AG10803 (cell line): ENCODE results near the gene LPP.

ENCODE experiments used
- DNase-seq: peaks from one replicate; pipeline ENCODE4 v3.0.0; 2010; ENCODE audit warnings: low read depth
- H3K4me3 ChIP-seq: 2 replicates; pipeline ENCODE4 v1.5.1; 2011; ENCODE audit warnings: mild to moderate bottlenecking, low read length, control low read depth
- TF ChIP-seq, protein P1 (sequence below): conservative IDR thresholded peaks from 2 replicates; pipeline ENCODE4 v1.5.1; 2011; ENCODE audit warnings: mild to moderate bottlenecking, low read length, control low read depth, inconsistent platforms

The LPP gene

DNA sequence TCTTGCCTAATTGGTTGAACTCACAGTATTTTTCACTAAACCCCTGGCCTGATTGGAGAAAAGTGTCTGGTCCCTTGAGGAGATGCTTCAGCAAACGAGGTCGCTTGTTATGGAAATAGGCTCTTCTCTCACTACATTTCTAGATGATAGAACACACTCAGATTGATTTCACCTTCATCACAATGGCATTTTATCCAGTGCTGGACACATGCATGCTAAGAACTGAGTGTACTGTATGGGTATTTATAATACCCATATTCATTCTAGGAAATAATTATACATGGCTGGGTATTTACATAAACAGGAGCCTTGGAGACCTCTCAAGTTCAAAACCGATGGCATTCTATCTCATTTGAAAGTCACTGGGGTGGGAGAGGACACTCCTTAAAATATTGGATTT, 444.9 kb downstream of the LPP start:
- TF ChIP-seq, protein P1, sequence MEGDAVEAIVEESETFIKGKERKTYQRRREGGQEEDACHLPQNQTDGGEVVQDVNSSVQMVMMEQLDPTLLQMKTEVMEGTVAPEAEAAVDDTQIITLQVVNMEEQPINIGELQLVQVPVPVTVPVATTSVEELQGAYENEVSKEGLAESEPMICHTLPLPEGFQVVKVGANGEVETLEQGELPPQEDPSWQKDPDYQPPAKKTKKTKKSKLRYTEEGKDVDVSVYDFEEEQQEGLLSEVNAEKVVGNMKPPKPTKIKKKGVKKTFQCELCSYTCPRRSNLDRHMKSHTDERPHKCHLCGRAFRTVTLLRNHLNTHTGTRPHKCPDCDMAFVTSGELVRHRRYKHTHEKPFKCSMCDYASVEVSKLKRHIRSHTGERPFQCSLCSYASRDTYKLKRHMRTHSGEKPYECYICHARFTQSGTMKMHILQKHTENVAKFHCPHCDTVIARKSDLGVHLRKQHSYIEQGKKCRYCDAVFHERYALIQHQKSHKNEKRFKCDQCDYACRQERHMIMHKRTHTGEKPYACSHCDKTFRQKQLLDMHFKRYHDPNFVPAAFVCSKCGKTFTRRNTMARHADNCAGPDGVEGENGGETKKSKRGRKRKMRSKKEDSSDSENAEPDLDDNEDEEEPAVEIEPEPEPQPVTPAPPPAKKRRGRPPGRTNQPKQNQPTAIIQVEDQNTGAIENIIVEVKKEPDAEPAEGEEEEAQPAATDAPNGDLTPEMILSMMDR, result no peak
- H3K4me3 ChIP-seq, result no peak overlapping the region
- DNase-seq, result no peak

GRCh38 chr3:188602111-188602510, 448.2 kb downstream of the LPP start:
- DNase-seq, result no peak
- TF ChIP-seq, protein P1, result no peak
- H3K4me3 ChIP-seq, result no peak overlapping the region

DNA sequence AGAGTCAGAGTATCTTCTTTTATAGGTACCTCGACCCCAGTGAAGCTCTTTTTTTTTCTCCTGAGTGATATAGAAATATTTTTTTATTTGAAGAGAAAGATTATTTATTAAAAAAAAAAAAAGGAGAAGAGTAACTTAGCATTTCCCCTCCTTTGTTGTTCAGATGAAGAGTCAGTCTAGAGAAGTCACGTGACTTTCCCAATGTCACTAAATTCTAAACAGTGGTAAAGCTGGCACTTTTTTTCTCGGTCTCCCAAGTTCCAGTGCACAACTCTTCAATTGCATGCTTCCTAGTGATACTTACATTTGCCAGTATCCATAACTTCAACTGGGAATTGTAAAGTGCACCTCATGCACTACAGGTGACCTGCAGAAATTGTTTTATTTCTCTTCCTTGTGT, 448.7 kb downstream of the LPP start:
- no peak overlapping the region for H3K4me3 ChIP-seq
- TF ChIP-seq, protein P1, result no peak
- DNase-seq, result no peak

DNA sequence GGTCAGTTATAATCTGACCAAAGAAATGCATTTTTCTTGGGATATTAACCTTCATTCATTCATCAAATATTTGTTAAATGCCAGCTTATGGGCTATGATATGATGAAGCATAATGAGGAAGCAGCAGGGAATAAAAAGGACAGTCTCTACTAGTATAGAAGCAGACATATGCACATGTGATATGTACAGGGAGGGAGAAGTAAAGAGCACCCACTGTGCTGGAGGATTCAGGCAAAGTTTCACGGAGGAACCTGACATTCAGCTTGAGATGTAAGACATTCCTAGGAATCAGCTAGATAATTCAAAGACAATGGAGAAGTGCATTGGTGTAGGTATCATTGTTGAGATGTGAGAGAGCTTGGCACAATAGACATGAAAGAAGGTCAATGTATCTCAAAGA, 450.7 kb downstream of the LPP start:
- no peak for DNase-seq
- H3K4me3 ChIP-seq, result no peak overlapping the region
- TF ChIP-seq, protein P1, result no peak

- H3K4me3 ChIP-seq, result no peak overlapping the region
- TF ChIP-seq, protein P1, result no peak
- peak; percentile 72 for DNase-seq
Measured at GRCh38 chr3:188605231-188605630, 451.3 kb downstream of the LPP start.

DNA sequence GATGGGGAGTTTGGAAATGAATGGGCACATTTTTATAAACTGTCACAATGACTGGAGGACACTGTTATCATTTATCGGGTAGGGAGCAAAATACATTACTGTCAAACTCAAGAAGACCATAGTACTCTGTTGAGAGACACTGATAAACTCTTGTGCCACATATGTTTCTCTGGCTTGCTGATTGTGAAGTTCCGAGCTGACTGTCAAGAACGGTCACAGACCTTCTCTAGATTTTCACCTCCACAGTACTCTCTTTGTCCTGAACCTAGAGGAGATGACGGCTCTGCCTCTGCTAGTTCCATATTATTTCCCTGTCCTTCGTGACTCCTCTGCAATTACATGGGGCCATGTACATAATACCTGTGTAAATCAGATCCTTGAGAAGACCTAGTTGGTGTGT, 451.9 kb downstream of the LPP start:
- TF ChIP-seq, protein P1, result no peak
- DNase-seq, result no peak
- no peak overlapping the region for H3K4me3 ChIP-seq

DNA sequence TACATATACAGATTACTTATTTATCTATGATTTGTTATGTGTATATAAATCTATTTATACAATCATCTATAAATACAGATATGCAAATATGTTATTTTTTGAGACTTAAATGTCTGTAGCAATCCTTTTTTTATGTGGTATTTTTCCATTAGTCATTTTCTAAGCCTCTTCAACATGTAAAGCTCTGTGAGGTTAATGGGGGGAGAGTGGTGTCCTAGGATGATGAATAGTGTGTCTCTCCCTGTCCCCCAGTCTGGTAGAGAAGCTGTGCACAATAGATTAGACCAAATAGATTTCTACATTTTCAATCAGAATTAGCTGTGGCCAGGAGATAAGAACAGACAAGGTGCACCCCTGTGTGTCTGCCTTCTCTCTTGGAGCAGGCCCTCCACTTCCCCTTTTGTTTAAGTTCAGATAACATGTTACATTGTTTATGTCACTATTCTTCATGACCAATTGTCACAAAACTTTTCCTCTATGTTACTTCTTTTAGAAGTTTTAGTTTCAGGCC, 453.9 kb downstream of the LPP start:
- TF ChIP-seq, protein P1, result no peak
- H3K4me3 ChIP-seq, result no peak overlapping the region
- no peak for DNase-seq
